Stomach (tissue), 4 donors: ENCODE data around the gene PCSK4.

Experiments used
- POLR2A ChIP-seq, 4 donors: fragments of 450-650 bp; IDR thresholded peaks; one replicate each; pipeline ENCODE4 v1.6.1; 2016; ENCODE audit warnings: antibody characterized with exemption in 4 of 4, control low read depth in 2 of 4, mild to moderate bottlenecking in 1 of 4, moderate library complexity in 1 of 4
- TF ChIP-seq, protein P1 (sequence below), 7 experiments: fragments of 450-650 bp in 4 of 7; fragments of 200-600 bp in 3 of 7; sonication (generic) in 3 of 7; IDR thresholded peaks; one replicate each; pipeline ENCODE4 v1.5.1; 2016 to 2019; ENCODE audit warnings: antibody characterized with exemption in 7 of 7, control low read depth in 2 of 7, mild to moderate bottlenecking in 1 of 7

DNA sequence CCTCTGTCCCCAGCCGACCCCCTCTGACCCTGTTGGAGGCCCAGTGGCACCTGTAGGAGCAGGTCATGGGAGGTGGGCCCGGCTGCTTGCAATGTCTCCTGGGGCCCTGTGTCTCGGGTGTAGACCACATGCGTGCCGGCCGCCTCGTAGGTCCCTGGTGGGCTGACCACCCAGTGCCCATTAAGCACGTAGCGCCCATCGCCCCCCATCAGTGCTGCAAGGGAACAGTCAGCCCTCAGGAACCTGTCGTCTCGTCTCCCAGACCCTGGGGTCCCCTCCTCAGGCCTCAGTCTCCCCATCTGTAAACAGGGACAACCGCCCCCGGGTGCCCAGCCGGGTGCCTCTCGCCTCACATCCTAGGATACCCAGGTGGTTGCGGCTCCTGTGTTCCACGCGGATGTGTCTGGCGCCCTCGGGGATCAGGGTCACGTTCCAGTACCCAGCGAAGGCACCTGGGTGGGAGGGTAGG is 17.1 kb upstream of the PCSK4 start:
- TF ChIP-seq POLR2A (IDR thresholded peaks at IDR 0.05): no peak
- TF ChIP-seq, protein P1, sequence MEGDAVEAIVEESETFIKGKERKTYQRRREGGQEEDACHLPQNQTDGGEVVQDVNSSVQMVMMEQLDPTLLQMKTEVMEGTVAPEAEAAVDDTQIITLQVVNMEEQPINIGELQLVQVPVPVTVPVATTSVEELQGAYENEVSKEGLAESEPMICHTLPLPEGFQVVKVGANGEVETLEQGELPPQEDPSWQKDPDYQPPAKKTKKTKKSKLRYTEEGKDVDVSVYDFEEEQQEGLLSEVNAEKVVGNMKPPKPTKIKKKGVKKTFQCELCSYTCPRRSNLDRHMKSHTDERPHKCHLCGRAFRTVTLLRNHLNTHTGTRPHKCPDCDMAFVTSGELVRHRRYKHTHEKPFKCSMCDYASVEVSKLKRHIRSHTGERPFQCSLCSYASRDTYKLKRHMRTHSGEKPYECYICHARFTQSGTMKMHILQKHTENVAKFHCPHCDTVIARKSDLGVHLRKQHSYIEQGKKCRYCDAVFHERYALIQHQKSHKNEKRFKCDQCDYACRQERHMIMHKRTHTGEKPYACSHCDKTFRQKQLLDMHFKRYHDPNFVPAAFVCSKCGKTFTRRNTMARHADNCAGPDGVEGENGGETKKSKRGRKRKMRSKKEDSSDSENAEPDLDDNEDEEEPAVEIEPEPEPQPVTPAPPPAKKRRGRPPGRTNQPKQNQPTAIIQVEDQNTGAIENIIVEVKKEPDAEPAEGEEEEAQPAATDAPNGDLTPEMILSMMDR (IDR thresholded peaks at IDR 0.05): no peak
